SJSA1 (cell line): Measurements from ENCODE around the gene LSAMP. TPM values are rescaled to one million over a fixed set of nuclear protein-coding genes. Genes with fewer than 3 reads are reported as not detected.

Source experiments
- DNase-seq, 2 experiments: peaks; one replicate each; pipeline ENCODE4 v3.0.0-alpha.2; 2015 to 2020; ENCODE audit warnings: low spot score in 2 of 2, low read depth in 1 of 2
- H3K27ac ChIP-seq: fragments of 250-450 bp; sonication (Bioruptor Pico); 2 replicates; pipeline ENCODE4 v1.5.1; 2020; ENCODE audit warnings: mild to moderate bottlenecking, moderate library complexity
- H3K27me3 ChIP-seq: fragments of 250-450 bp; sonication (Bioruptor Pico); replicated peaks from 2 replicates; pipeline ENCODE4 v1.5.1; 2020; ENCODE audit warnings: mild to moderate bottlenecking, moderate library complexity
- H3K36me3 ChIP-seq: fragments of 250-450 bp; sonication (Bioruptor Pico); 2 replicates; pipeline ENCODE4 v1.5.1; 2020; ENCODE audit warnings: mild to moderate bottlenecking
- H3K4me1 ChIP-seq: fragments of 250-450 bp; sonication (Bioruptor Pico); replicated peaks from 2 replicates; pipeline ENCODE4 v1.6.1; 2021; ENCODE audit warnings: mild to moderate bottlenecking
- H3K4me3 ChIP-seq: fragments of 250-450 bp; sonication (Bioruptor Pico); 2 replicates; pipeline ENCODE4 v1.5.1; 2020; ENCODE audit warnings: mild to moderate bottlenecking
- H3K9me3 ChIP-seq: fragments of 250-450 bp; sonication (Bioruptor Pico); replicated peaks from 2 replicates; pipeline ENCODE4 v1.5.1; 2020; ENCODE audit warnings: mild to moderate bottlenecking
- total RNA-seq: library from RNA; depleted of rRNA; stranded (reverse); fragments of >200 nt; shearing (Covaris generic); gene quantifications from 2 replicates; pipeline ENCODE4 v1.2.3, GENCODE V29; 2014

Gene LSAMP
- total RNA-seq, 1 experiment from 2014 or later: not detected

- Histone ChIP-seq H3K27ac (no peak overlapping the region), H3K36me3 (no peaks in the 10 kb centered on the region), H3K27me3 (no peaks in the 10 kb centered on the region), H3K9me3 (no peaks in the 10 kb centered on the region), H3K4me1 (no peaks in the 10 kb centered on the region), H3K4me3 (no peak overlapping the region)
- DNase-seq: no peak
These were observed 387.8 kb downstream of the LSAMP start for GRCh38 chr3:116057400-116058006.

- no peaks in the 10 kb centered on the region for H3K4me1 ChIP-seq
- no peaks in the 10 kb centered on the region for H3K27me3 ChIP-seq
- H3K4me3 ChIP-seq: no peak overlapping the region
- H3K27ac ChIP-seq: no peak overlapping the region
- H3K9me3 ChIP-seq: no peaks in the 10 kb centered on the region
- H3K36me3 ChIP-seq: no peaks in the 10 kb centered on the region
- DNase-seq: no peak
These were observed 389.0 kb downstream of the LSAMP start for GRCh38 chr3:116056280-116056679.

GRCh38 chr3:116053017-116053416 lies 392.3 kb downstream of the LSAMP start:
- Histone ChIP-seq H3K4me3 (no peak overlapping the region), H3K36me3 (no peaks in the 10 kb centered on the region), H3K4me1 (no peaks in the 10 kb centered on the region), H3K27ac (no peak overlapping the region), H3K27me3 (no peaks in the 10 kb centered on the region), H3K9me3 (no peaks in the 10 kb centered on the region)
- DNase-seq: no peak

GRCh38 chr3:116052602-116053001 lies 392.7 kb downstream of the LSAMP start:
- Histone ChIP-seq H3K27ac (no peak overlapping the region), H3K4me1 (no peaks in the 10 kb centered on the region), H3K4me3 (no peak overlapping the region)

GRCh38 chr3:116051586-116051985 lies 393.7 kb downstream of the LSAMP start:
- no peak for DNase-seq
- Histone ChIP-seq H3K27ac (no peak overlapping the region), H3K36me3 (no peaks in the 10 kb centered on the region), H3K27me3 (no peaks in the 10 kb centered on the region), H3K4me3 (no peak overlapping the region), H3K4me1 (no peaks in the 10 kb centered on the region), H3K9me3 (no peaks in the 10 kb centered on the region)

More at GRCh38 chr3:116052602-116053001, 392.7 kb downstream of the LSAMP start:
- no peaks in the 10 kb centered on the region for H3K27me3 ChIP-seq
- no peaks in the 10 kb centered on the region for H3K9me3 ChIP-seq
- no peak for DNase-seq
- H3K36me3 ChIP-seq: no peaks in the 10 kb centered on the region

GRCh38 chr3:116051040-116051439 lies 394.2 kb downstream of the LSAMP start:
- no peak for DNase-seq
- H3K36me3 ChIP-seq: no peaks in the 10 kb centered on the region

GRCh38 chr3:116050311-116050915 lies 394.9 kb downstream of the LSAMP start:
- H3K36me3 ChIP-seq: no peaks in the 10 kb centered on the region
- no peaks in the 10 kb centered on the region for H3K27me3 ChIP-seq
- no peak overlapping the region for H3K27ac ChIP-seq
- DNase-seq: no peak
- no peak overlapping the region for H3K4me3 ChIP-seq
- no peaks in the 10 kb centered on the region for H3K4me1 ChIP-seq
- H3K9me3 ChIP-seq: no peaks in the 10 kb centered on the region

More at GRCh38 chr3:116051040-116051439, 394.2 kb downstream of the LSAMP start:
- no peaks in the 10 kb centered on the region for H3K4me1 ChIP-seq
- H3K4me3 ChIP-seq: no peak overlapping the region
- H3K27me3 ChIP-seq: no peaks in the 10 kb centered on the region
- H3K27ac ChIP-seq: no peak overlapping the region
- H3K9me3 ChIP-seq: no peaks in the 10 kb centered on the region

- Histone ChIP-seq H3K4me3 (no peak overlapping the region), H3K36me3 (no peaks in the 10 kb centered on the region), H3K27ac (no peak overlapping the region), H3K4me1 (no peaks in the 10 kb centered on the region), H3K27me3 (no peaks in the 10 kb centered on the region), H3K9me3 (no peaks in the 10 kb centered on the region)
- DNase-seq: no peak
These were observed 396.3 kb downstream of the LSAMP start for GRCh38 chr3:116048991-116049390.

GRCh38 chr3:116046350-116046749 lies 398.9 kb downstream of the LSAMP start:
- no peaks in the 10 kb centered on the region for H3K27me3 ChIP-seq
- no peaks in the 10 kb centered on the region for H3K4me1 ChIP-seq
- no peak for DNase-seq
- H3K27ac ChIP-seq: no peak overlapping the region
- H3K36me3 ChIP-seq: no peaks in the 10 kb centered on the region
- H3K4me3 ChIP-seq: no peak overlapping the region
- H3K9me3 ChIP-seq: no peaks in the 10 kb centered on the region

- DNase-seq: no peak
- Histone ChIP-seq H3K9me3 (no peaks in the 10 kb centered on the region), H3K4me3 (no peak overlapping the region), H3K27me3 (no peaks in the 10 kb centered on the region), H3K27ac (no peak overlapping the region), H3K36me3 (no peaks in the 10 kb centered on the region), H3K4me1 (no peaks in the 10 kb centered on the region)
These were observed 400.0 kb downstream of the LSAMP start for GRCh38 chr3:116045314-116045713.

- no peak overlapping the region for H3K27ac ChIP-seq
- H3K9me3 ChIP-seq: no peaks in the 10 kb centered on the region
- H3K4me3 ChIP-seq: no peak overlapping the region
- H3K27me3 ChIP-seq: no peaks in the 10 kb centered on the region
- H3K4me1 ChIP-seq: no peaks in the 10 kb centered on the region
- no peak for DNase-seq
- no peaks in the 10 kb centered on the region for H3K36me3 ChIP-seq
These were observed 405.1 kb downstream of the LSAMP start for GRCh38 chr3:116040152-116040551.

GRCh38 chr3:116039651-116039985 lies 405.7 kb downstream of the LSAMP start:
- DNase-seq: no peak
- Histone ChIP-seq H3K4me1 (no peaks in the 10 kb centered on the region), H3K9me3 (no peaks in the 10 kb centered on the region), H3K27me3 (no peaks in the 10 kb centered on the region), H3K36me3 (no peaks in the 10 kb centered on the region), H3K4me3 (no peak overlapping the region), H3K27ac (no peak overlapping the region)

- no peak overlapping the region for H3K27ac ChIP-seq
- H3K4me3 ChIP-seq: no peak overlapping the region
- no peaks in the 10 kb centered on the region for H3K27me3 ChIP-seq
- H3K9me3 ChIP-seq: no peaks in the 10 kb centered on the region
- DNase-seq: no peak
- H3K36me3 ChIP-seq: no peaks in the 10 kb centered on the region
- no peaks in the 10 kb centered on the region for H3K4me1 ChIP-seq
These were observed 406.2 kb downstream of the LSAMP start for GRCh38 chr3:116038968-116039650.
